RKO (cell line): Measurements from ENCODE around the gene ZNF562.
"Not testable (repeated sequence)": the region's sequence is repeated elsewhere in the genome, so short reads cannot be mapped to it uniquely, and the experiment has no call there.

Source experiments
- DNase-seq: peaks from one replicate; pipeline ENCODE4 v3.0.0-alpha.2; 2016; ENCODE audit warnings: low spot score

ZNF562 gene

GRCh38 chr19:9674663-9675357, at the start of gene ZNF562:
TSS of gene ZNF562 (minus strand) at chr19:9675100. CDS start at chr19:9660744, 14,356 bp downstream.
- DNase-seq = peak; percentile 92

GRCh38 chr19:9724157-9724556, 49.3 kb upstream of the ZNF562 start:
- no peak for DNase-seq

- no peak for DNase-seq
Observed at GRCh38 chr19:9721861-9722260, 47.0 kb upstream of the ZNF562 start.

DNA sequence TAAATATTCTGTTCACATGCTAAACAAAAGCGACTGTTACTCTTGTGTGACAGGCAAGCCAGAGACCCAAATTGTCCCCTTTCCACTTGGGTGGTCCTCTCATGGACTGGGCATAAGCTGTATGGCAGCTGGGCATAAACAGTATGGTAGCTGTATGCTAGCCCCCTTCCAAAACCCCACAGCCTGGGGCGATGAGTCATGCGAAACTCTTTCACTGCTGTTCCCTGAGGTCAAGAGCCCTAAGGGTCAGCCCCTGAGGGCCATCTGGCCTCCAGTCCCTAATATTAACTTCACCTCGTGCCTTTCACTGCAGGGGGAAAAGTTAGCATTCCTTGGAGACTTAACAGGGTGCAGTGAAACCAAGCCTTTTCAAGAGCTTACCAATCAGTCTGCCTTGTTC, 45.6 kb upstream of the ZNF562 start:
- no peak for DNase-seq

DNA sequence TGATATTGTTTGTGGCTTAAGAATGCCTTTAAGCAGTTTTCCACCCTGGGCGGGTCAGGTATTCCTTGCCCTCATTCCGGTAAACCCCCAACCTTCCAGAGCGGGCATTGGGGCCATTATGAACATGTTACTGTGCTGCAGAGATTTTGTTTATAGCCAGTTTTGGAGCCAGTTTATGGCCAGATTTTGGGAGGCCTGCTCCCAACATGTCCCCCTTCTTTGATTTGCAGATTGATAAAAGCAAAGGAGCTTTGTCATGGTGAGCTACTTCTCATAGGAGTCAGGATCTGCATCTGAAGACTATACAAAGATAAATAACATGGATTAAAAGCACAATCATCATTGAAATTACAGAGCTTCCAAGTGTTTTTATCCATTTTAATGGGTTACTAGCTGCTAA, 36.9 kb upstream of the ZNF562 start:
- no peak for DNase-seq

DNA sequence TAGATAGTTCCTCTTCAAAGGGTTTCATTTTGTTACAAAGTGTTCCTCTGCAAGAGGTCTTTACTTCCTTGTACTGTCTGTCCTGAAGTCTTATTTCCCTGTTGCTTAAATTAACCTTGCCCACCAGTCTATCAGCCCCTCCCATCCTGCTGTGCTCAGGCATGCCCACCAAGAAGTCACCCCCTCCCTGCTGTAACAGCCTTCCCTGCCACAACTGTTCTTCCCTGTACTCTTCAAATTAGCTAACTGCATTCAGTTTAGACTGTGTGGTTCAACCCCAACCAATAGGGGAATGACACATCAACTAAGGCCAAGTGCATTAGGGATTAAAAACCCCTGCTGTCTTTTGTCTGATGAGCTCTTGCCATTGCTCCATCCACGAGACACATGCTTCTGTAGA, 34.4 kb upstream of the ZNF562 start:
- DNase-seq = no peak

DNA sequence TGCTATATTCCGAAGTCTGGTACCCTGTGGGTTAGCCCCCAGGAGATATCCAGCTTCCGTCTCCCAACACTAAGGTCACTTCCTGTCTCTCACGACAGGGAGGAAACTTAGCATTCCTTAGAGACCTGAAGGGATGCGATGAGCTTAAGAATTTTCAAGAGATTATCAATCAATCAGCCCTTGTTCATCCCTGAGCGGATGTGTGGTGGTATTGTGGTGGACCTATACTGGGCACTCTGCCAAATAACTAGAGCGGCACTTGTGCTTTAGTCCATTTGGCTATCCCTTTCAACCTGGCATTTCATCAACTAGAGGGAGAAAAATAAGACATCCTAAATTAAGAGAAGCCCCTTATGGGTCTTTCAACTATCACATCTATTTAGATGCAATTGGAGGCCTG, 30.9 kb upstream of the ZNF562 start:
- no peak for DNase-seq

DNA sequence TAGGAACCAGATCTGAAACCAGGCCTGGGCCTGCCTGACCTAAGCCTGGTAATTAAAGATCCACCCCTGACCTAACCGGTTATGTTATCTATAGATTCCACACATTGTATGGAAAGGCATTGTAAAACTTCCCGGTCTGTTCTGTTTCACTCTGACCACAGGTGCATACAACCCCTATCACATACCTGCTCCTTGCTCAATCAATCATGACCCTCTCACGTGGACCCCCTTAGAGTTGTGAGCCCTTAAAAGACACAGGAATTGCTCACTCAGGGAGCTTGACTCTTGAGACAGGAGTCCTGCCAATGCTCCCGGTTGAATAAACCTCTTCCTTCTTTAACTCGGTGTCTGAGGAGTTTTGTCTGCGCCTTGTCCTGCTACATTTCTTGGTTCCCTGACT, 27.3 kb upstream of the ZNF562 start:
- DNase-seq = no peak

DNA sequence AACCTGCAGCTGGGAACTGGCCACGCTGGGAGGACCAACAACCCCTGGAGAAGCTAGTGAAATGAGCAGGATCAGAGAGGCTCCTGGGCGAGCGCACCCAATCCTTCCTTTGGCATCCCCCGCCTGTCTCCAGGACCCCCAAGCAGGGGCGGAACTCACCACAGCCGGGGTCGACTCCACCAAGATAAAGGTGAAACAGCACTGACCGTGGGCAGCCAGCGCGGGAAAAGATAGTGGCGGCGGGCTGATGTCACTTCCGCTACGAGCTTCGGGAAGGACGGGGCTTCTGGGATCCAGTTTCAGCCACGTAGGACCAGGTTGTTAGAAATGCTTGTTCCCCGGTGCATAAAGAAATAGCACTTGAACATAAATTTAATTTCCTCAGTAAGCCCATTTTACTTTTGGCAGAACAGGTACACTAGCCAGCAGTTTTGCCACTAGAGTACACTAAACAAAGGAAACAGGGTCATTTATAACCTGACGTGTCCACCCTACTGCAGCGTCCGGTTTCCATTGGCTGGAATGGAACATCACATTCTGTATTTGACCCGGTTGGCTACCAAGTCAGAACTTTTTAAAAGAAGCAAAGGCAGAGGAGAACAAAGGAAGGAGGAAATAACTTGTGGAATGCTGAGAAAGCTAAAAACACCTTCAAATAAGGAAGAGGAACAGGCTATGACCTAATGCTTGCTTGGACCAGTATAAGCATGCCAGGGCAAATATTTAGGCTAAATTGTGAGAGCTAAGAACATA, 25.5 kb upstream of the ZNF562 start:
- DNase-seq = no peak

GRCh38 chr19:9690301-9690700, 15.4 kb upstream of the ZNF562 start:
- not testable (repeated sequence) for DNase-seq

DNA sequence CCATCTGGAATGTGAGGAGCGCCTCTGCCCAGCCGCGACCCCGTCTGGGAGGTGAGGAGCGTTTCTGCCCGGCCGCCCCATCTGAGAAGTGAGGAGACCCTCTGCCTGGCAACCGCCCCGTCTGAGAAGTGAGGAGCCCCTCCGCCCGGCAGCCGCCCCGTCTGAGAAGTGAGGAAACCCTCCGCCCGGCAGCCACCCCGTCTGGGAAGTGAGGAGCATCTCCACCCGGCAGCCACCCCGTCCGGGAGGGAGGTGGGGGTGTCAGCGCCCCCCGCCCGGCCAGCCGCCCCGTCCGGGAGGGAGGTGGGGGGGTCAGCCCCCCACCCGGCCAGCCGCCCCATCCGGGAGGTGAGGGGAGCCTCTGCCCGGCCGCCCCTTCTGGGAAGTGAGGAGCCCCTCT, 5.1 kb upstream of the ZNF562 start:
- not testable (repeated sequence) for DNase-seq

- not testable (repeated sequence) for DNase-seq
Observed at GRCh38 chr19:9675358-9675901, 530 bp upstream of the ZNF562 start.

DNA sequence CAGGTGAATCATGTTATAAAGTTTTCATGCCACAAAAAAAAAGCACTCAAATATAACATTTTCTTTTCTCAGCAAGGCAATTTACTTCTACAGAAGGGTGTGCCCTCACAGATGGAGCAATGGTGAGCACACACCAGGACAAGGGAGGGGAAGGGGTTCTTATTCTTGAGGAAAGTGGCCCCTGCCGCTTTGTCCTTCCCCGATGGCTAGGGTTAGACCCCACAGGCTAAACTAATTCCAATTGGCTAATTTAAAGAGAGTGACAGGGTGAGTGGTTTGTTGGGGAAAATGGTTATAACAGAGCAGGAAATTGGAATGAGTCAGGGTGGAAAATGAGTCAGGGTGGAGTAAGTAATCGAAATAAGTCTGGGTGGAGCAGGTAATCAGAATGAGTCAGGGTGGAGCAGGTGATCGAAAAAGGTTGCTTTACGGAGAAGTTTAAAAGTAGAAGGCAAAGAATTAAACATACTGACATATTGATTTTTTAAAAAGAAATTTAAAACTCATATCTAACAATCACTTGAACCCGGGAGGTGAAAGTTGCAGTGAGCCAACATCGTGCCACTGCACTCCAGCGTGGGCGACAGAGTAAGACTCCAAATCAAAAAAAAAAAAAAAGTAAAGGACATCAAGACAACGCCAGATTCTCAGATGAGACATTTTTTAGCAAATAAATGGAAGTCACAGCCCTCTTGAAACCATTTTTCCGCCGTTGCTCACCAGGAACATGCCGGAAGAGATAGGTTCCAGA, 813 bp downstream of the ZNF562 start:
- DNase-seq = peak; percentile 82

GRCh38 chr19:9672893-9673292, 2.0 kb downstream of the ZNF562 start:
- DNase-seq = no peak

- DNase-seq = no peak
Observed at GRCh38 chr19:9671655-9672054, 3.2 kb downstream of the ZNF562 start.

DNA sequence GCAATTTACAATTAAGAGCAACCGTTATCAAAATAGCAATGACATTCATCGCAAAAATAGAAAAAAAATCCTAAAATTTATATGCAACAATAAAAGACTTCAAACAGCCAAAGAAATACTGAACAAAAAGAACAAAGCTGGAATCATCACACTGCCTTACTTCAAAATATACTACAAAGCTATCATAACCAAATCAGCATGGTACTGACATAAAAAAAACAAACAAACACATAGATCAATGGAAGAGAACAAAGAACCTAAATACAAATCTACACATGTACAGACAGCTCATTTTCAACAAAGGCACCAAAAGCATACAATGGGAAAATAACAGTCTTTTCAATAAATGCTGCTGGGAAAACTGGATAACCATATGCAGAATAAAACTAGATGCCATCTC, 6.4 kb downstream of the ZNF562 start:
- no peak for DNase-seq

DNA sequence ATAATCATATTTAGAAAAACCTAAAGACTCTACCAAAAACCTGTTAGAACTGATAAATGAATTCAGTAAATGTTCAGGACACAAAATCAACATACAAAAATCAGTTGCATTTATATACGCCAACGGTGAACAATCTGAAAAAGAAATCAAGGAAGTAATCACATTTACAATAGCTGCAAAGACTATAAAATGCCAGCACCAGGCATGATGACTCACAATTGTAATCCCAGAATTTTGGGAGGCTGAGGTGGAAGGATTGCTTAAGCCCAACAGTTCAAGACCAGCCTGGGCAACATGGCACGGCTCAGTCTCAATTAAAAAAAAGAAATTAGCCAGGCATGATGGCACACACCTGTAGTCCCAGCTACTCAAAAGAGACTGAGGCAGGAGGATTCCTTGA, 7.0 kb downstream of the ZNF562 start:
- DNase-seq = no peak

- no peak for DNase-seq
Observed at GRCh38 chr19:9658769-9659168, 16.1 kb downstream of the ZNF562 start.

DNA sequence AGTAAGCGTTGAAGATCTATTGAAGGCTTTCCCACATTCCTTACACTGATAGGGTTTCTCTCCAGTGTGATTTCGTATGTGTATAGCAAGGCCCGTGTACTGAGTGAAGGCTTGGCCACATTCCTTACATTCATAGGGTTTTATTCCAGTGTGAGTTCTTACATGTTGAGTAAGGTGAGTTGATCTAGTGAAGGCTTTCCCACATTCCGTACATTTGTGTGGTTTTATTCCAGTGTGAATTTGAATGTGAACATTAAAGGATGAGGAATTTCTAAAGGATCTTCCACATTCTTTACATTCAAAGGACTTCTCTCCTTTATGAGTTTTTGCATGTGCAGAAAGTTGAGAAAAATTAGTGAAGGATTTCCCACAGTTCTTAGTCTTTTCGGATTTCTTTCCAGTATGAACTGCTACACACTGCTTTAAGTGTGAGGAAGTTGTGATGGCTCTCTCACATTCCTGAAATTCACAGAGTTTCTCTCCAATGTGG, 21.8 kb downstream of the ZNF562 start:
- DNase-seq = not testable (repeated sequence)

DNA sequence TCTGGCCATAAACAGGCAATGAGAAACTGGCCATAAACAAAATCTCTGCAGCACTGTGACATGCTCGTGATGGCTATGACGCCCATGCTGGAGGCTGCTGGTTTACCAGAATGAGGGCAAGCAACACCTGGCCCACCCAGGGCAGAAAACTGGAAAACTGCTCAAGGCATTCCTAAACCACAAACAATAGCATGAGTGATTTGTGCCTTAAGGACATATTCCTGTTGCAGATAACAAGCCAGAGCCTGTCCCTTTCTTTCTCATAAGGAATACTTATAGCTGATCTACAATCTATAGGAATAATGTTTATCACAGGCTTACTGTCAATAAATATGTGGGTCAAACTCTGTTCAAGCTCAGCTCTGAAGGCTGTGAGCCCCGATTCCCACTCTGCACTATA, 23.4 kb downstream of the ZNF562 start:
- not testable (repeated sequence) for DNase-seq

DNA sequence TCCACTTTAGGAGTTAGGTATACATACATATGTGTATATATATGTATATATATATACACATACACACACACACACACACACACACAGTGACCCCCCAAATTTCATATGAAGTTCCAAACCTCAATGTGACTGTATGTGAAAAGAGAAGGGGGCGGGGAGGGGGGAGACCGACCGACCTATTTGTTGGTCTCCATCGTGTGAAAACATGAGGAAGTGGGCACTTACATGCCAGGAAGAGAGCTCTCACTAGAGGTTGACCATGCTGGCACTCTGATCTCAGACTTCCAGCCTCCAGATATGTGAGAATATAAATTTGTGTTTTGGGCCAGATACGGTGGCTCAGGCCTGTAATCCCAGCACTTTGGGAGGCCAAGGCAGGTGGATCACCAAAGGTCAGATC, 24.6 kb downstream of the ZNF562 start:
- no peak for DNase-seq

- DNase-seq = no peak
Observed at GRCh38 chr19:9645472-9645871, 29.4 kb downstream of the ZNF562 start.
